ENCODE measurements around the gene CCDC24. TPM values are rescaled to one million over a fixed set of nuclear protein-coding genes. Genes with fewer than 3 reads are reported as not detected.

The CCDC24 gene
- total and polyA plus RNA-seq, 9 of the 15 experiments (the other 6 are each of a cell fraction or from before 2014, with no cell fraction given), result 0.31 to 4.5 (median 1.5) TPM

DNA sequence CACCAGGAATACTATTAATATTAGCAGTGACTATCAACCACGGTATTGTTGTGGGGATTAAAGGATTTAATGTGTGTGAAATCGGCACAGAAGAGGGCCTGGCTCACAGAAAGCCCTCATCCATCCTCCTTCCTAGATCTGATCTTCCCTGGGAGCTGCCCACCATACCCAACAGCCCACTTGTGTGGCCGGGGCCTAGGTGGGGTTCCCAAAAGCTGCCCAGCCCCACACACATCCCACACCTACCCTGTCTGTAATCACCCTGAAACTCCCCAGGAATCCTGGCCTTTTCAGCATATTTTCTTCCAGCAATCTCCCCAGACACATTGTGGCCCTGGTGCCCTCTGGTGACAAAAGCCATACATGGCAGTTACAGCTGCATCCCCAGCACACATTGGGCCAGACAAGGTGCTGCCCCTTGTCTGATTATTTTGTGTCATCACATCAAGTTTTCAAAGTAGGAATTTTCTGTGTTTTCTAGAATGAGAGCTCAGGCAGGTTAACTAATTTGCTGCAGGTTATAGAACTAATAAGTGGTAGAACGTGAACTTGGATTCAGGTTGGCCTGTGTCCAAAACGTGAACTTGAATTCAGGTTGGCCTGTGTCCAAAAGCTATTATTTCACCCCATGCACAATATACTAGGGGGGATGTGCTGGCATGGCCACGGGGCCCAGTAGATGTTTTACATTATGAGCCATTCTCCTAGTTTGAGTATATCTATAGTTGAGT lies 45.2 kb downstream of the CCDC24 start (continued):
- TF ChIP-seq, protein P1, sequence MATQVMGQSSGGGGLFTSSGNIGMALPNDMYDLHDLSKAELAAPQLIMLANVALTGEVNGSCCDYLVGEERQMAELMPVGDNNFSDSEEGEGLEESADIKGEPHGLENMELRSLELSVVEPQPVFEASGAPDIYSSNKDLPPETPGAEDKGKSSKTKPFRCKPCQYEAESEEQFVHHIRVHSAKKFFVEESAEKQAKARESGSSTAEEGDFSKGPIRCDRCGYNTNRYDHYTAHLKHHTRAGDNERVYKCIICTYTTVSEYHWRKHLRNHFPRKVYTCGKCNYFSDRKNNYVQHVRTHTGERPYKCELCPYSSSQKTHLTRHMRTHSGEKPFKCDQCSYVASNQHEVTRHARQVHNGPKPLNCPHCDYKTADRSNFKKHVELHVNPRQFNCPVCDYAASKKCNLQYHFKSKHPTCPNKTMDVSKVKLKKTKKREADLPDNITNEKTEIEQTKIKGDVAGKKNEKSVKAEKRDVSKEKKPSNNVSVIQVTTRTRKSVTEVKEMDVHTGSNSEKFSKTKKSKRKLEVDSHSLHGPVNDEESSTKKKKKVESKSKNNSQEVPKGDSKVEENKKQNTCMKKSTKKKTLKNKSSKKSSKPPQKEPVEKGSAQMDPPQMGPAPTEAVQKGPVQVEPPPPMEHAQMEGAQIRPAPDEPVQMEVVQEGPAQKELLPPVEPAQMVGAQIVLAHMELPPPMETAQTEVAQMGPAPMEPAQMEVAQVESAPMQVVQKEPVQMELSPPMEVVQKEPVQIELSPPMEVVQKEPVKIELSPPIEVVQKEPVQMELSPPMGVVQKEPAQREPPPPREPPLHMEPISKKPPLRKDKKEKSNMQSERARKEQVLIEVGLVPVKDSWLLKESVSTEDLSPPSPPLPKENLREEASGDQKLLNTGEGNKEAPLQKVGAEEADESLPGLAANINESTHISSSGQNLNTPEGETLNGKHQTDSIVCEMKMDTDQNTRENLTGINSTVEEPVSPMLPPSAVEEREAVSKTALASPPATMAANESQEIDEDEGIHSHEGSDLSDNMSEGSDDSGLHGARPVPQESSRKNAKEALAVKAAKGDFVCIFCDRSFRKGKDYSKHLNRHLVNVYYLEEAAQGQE (IDR thresholded peaks at IDR 0.05; ENCODE audit: borderline replicate concordance), result peak; percentile 86
- TF ChIP-seq, protein P1 (CRISPR knock-in tag; IDR thresholded peaks at IDR 0.05; ENCODE audit: low read depth), result no peak
- TF ChIP-seq TEAD1 (CRISPR knock-in tag; IDR thresholded peaks at IDR 0.05) (peak in 1 of 2 experiments; percentile 95; a peak in 2 of 4 replicates), HDAC2 (IDR thresholded peaks at IDR 0.05) (no peak), ZNF175 (CRISPR knock-in tag; IDR thresholded peaks at IDR 0.05; ENCODE audit: low read depth) (no peak), MCM3 (IDR thresholded peaks at IDR 0.05) (no peak), CBFA2T2 (conservative IDR thresholded peaks at IDR 0.05) (peak; percentile 77), FOXK1 (CRISPR knock-in tag; IDR thresholded peaks at IDR 0.05; ENCODE audit: borderline replicate concordance) (no peak), PML (IDR thresholded peaks at IDR 0.05; ENCODE audit: low read length) (no peak), ZNF282 (CRISPR knock-in tag; IDR thresholded peaks at IDR 0.05) (no peak), PHB (CRISPR knock-in tag; IDR thresholded peaks at IDR 0.05) (no peak), NFIC (IDR thresholded peaks at IDR 0.05) (peak; percentile 98)
- TF ChIP-seq, protein P2, sequence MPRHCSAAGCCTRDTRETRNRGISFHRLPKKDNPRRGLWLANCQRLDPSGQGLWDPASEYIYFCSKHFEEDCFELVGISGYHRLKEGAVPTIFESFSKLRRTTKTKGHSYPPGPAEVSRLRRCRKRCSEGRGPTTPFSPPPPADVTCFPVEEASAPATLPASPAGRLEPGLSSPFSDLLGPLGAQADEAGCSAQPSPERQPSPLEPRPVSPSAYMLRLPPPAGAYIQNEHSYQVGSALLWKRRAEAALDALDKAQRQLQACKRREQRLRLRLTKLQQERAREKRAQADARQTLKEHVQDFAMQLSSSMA (CRISPR knock-in tag; IDR thresholded peaks at IDR 0.05), result no peak
- TF ChIP-seq, protein P3, sequence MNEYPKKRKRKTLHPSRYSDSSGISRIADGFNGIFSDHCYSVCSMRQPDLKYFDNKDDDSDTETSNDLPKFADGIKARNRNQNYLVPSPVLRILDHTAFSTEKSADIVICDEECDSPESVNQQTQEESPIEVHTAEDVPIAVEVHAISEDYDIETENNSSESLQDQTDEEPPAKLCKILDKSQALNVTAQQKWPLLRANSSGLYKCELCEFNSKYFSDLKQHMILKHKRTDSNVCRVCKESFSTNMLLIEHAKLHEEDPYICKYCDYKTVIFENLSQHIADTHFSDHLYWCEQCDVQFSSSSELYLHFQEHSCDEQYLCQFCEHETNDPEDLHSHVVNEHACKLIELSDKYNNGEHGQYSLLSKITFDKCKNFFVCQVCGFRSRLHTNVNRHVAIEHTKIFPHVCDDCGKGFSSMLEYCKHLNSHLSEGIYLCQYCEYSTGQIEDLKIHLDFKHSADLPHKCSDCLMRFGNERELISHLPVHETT (CRISPR knock-in tag; conservative IDR thresholded peaks at IDR 0.05 in 1 of 2, IDR thresholded peaks at IDR 0.05 in 1 of 2), result no peak; a peak in 1 of 4 replicates
- TF ChIP-seq, protein P4, sequence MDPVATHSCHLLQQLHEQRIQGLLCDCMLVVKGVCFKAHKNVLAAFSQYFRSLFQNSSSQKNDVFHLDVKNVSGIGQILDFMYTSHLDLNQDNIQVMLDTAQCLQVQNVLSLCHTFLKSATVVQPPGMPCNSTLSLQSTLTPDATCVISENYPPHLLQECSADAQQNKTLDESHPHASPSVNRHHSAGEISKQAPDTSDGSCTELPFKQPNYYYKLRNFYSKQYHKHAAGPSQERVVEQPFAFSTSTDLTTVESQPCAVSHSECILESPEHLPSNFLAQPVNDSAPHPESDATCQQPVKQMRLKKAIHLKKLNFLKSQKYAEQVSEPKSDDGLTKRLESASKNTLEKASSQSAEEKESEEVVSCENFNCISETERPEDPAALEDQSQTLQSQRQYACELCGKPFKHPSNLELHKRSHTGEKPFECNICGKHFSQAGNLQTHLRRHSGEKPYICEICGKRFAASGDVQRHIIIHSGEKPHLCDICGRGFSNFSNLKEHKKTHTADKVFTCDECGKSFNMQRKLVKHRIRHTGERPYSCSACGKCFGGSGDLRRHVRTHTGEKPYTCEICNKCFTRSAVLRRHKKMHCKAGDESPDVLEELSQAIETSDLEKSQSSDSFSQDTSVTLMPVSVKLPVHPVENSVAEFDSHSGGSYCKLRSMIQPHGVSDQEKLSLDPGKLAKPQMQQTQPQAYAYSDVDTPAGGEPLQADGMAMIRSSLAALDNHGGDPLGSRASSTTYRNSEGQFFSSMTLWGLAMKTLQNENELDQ (CRISPR knock-in tag; IDR thresholded peaks at IDR 0.05; ENCODE audit: borderline replicate concordance), result 0 out of 2 replicates have a peak, but pooled peaks have one; percentile 8
